Activated naive CD4-positive, alpha-beta T cell treated with anti-CD3 and anti-CD28 coated beads, Interleukin-2, amount 50 U/mL, for 24 hours (primary cell): ENCODE results near the gene NKPD1.
A peak's percentile ranks its signal among the peaks of the same experiment; 100 is the strongest.

Experiments used
- H3K27ac Mint-ChIP-seq: one replicate; pipeline ENCODE4 v1.8.0; 2021; ENCODE audit warnings: mild to moderate bottlenecking, mixed read lengths
- H3K27me3 Mint-ChIP-seq: one replicate; pipeline ENCODE4 v1.8.0; 2021; ENCODE audit warnings: mixed read lengths
- H3K36me3 Mint-ChIP-seq: one replicate; pipeline ENCODE4 v1.8.0; 2021; ENCODE audit warnings: mixed read lengths
- H3K4me1 Mint-ChIP-seq: one replicate; pipeline ENCODE4 v1.8.0; 2021; ENCODE audit warnings: mixed read lengths
- H3K4me3 Mint-ChIP-seq: one replicate; pipeline ENCODE4 v1.8.0; 2021; ENCODE audit warnings: mild to moderate bottlenecking, mixed read lengths
- H3K9me3 Mint-ChIP-seq: one replicate; pipeline ENCODE4 v1.8.0; 2021; ENCODE audit warnings: mixed read lengths

Gene NKPD1

DNA sequence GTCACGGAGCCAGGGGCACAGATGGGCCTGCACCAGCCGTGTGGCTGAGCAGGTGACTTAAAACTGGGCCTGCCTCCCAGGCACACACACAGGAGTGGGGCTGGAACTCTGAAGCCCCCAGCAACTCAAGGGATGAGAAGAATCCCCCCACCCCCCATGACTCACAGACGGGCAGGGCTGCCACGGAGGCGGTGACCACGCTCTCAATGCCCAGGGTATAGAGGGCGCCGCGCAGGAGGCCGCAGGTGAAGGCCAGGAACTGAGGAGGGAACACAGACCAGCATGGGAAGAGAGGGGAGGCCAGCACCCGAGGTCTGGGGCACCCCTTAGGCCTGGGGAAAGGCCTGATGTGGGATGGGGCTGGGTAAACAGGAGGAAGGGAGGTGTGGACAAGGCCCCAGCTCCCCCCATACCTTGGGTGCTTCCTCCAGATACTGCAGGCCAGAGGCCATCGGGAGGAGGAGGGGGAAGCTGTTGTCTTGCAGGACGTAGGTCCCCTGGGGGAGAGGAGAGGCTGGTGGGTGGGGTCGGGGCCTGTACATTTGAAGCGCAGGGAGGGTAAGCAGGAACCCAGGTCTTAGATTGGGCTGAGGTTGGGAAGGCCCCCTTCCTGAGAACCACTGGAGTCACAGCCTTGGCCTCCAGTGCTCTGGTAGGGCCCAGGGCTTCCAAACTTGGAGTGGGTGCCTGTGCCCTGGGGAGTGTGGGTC is 3.1 kb upstream of the NKPD1 start:
- no peaks in the 10 kb centered on the region for H3K27me3 Mint-ChIP-seq
- H3K36me3 Mint-ChIP-seq = no peaks in the 10 kb centered on the region
- peaks cover 33% of the 10 kb centered on the region for H3K4me1 Mint-ChIP-seq
- H3K4me3 Mint-ChIP-seq = no peak overlapping the region
- no peaks in the 10 kb centered on the region for H3K9me3 Mint-ChIP-seq
- no peak overlapping the region for H3K27ac Mint-ChIP-seq

DNA sequence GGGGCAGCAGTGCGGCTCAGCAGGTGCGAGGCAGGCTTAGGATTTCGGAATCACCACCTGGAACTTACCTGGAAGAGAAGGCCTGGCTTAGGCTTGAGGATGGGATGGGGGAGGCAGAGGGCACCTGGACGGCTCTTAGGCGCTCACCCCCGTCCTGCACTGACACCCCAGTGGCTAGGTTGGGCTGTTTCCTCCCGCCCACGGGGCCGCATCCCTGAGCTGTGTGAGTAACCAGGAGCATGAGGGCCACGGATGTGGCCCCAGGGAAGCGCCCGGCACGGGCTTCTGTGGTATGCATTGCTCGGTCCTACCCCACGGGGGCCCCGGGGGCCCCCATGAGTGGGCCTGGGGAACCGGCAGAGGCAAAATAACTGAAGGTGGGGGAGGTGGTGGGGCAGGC is 2.4 kb upstream of the NKPD1 start:
- no peaks in the 10 kb centered on the region for H3K27me3 Mint-ChIP-seq
- H3K27ac Mint-ChIP-seq = no peak overlapping the region
- H3K4me3 Mint-ChIP-seq = no peak overlapping the region
- no peaks in the 10 kb centered on the region for H3K36me3 Mint-ChIP-seq
- peaks cover 31% of the 10 kb centered on the region for H3K4me1 Mint-ChIP-seq
- no peaks in the 10 kb centered on the region for H3K9me3 Mint-ChIP-seq

DNA sequence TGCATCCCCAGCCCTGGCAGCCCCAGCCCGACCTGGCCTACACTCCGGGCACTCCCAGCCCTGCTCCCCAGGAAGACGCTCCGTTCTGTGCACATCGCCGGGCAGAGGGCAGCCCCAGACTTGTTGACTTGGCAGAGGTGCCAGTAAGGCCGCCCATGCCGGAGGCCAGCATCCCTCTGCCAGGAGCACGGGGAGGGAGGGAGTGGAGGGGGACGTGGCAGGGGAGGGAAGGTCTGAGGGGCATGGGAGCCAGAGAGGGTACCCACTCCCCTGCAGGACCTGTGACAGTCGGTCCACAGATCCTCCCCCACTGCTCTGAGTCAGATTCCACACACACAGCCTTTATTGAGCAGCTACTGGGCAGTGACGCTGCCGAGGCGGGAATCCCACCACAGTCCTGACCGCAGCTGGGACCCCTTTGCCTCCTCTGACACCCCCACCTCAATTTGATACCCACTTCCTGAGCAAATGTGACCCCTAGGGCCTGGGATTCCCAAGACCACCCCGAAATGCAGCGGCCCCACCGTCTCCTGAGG is 1.9 kb upstream of the NKPD1 start:
- H3K4me3 Mint-ChIP-seq = no peak overlapping the region
- H3K4me1 Mint-ChIP-seq = peaks cover 31% of the 10 kb centered on the region
- H3K27me3 Mint-ChIP-seq = no peaks in the 10 kb centered on the region
- H3K27ac Mint-ChIP-seq = no peak overlapping the region
- H3K9me3 Mint-ChIP-seq = no peaks in the 10 kb centered on the region
- no peaks in the 10 kb centered on the region for H3K36me3 Mint-ChIP-seq

DNA sequence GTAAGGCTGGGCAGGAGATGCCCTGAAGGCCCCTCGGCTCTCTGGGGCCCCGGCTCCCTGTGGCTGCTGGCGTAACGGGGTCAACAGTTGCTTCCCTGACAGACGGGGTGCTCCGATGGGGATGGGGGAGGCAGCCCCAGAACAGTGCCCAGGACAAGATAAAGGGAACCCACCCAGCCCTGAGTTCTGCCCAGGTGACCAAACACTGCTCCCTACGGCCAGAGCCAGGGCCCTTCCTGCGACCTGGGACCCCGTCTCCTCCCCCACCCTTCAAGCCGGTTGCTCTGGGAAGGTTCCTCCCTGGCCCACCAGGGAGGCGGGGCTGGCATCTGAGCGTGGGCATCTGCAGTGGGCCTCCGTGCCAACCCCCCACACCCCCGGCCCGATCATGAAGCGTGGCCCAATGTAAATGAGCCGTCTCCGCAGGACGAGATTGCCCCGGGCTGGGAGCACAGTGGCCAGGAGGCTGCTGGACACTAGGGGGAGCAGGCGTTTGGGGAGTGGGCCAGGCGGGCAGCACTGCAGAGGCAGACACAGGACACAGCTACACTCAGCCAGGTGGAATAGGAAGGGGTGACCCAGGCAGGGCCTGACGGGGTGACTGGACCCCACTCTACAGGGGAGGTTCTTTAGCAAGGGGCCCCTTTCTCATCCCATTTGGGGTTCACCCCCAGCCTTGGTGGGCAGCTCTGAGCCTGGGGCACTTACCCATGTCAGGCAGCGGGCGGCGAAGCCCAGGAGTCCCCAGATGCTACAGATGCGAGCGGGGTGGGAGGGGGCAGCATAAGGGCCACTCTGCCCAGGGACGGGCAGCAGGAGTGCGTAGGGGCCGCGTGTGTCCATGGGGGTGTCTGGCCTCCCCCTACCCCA is 1.2 kb upstream of the NKPD1 start:
- Mint-ChIP-seq H3K4me3 (no peak overlapping the region), H3K9me3 (no peaks in the 10 kb centered on the region), H3K36me3 (no peaks in the 10 kb centered on the region), H3K4me1 (peaks cover 27% of the 10 kb centered on the region), H3K27me3 (peaks cover 3% of the 10 kb centered on the region), H3K27ac (no peak overlapping the region)

DNA sequence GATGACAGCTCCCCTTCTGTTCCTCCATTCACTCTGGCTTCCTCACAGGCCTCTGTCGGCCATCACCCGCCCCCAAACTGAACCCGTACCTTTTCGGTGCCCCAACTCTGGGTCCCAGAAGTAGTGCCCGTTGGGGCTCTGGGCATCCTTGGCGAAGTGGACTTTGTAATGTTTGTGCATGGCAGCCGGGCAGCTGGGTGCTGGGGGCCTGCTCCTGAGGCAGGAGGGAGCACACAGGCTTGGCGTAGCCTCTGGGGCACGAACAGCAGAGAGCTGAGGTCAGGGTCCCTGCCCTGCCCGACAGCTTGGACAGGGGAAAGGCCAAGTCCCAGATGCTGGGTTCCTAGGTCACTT is 834 bp downstream of the NKPD1 start:
- Mint-ChIP-seq H3K36me3 (no peaks in the 10 kb centered on the region), H3K27me3 (peaks cover 6% of the 10 kb centered on the region), H3K4me1 (peaks cover 20% of the 10 kb centered on the region), H3K4me3 (no peak overlapping the region), H3K9me3 (no peaks in the 10 kb centered on the region), H3K27ac (no peak overlapping the region)

DNA sequence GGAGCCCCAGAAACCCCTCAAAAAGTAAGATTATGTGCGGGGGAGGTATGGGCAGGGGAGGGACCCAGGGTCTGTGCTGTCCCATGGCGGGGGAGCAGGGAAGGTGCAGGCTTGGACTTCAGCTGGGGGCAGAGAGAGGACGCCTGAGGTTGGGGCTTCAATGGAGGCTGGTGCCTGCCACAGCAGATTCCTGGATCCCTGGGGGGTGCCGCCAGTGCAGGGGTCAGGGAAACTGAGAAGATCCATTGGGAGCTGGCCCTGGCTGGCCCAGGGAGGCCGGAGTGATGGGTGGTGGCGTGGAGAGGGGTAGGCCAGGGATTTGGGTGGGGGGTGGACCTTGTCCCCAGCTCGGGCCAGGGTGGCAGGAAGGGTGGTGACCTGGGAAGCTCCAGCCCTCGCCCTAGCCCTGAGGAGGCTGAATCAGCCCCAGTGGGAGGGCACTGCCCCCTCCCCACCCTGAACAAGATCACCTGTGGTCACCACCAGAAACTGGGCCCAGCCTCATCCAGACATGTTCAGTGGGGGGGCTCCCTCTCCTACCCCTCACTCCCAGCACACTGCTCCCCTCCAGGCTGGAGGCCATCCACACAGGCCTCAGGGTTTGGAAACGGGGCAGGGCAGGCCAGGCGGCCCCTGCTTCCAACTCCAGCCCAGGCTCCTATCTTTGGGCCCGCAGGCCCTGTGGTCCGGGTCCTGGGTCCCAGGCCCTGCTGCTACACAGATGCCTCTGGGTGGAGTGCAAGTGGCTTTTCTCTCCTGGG is 1.4 kb downstream of the NKPD1 start:
- Mint-ChIP-seq H3K4me1 (peaks cover 16% of the 10 kb centered on the region), H3K27ac (no peak overlapping the region), H3K36me3 (no peaks in the 10 kb centered on the region), H3K9me3 (no peaks in the 10 kb centered on the region), H3K4me3 (no peak overlapping the region), H3K27me3 (peaks cover 6% of the 10 kb centered on the region)

DNA sequence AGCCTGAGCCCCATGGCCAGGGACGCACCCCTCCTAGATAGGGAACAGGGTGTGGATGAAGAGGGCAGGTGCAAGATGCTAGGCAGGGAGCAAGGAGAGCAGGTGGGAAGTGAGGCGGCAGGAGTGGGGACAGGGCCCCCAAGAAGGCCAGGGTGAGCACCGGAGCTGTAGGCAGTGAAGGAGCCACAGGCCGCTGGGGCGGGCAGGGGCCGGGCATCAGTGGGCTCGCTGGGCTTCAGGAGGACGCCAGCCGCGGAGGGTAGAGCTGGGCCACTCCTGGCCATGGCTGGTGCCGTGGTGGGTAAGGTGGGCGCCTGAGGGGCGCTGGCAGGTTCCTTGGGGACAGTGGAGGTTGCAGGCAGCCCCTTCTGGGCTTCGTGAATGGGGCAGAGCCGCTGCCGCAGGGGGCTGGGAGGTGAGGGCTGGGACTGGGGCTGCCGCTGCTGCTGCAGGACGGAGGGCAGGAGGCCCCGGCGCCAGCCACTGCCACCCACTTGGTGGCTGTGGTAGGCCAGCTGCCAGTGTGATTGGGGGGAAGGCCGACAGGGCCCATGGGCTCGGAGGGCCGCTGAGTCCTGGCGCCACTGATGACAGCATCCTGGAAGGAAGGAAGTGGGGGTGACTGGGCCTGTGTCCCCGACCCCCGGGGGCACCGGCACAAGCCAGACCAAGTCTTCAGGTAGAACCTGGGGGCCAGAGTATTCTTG is 2.1 kb downstream of the NKPD1 start:
- Mint-ChIP-seq H3K9me3 (no peaks in the 10 kb centered on the region), H3K4me1 (peaks cover 15% of the 10 kb centered on the region), H3K27ac (no peak overlapping the region), H3K36me3 (no peaks in the 10 kb centered on the region), H3K27me3 (peaks cover 8% of the 10 kb centered on the region), H3K4me3 (no peak overlapping the region)

DNA sequence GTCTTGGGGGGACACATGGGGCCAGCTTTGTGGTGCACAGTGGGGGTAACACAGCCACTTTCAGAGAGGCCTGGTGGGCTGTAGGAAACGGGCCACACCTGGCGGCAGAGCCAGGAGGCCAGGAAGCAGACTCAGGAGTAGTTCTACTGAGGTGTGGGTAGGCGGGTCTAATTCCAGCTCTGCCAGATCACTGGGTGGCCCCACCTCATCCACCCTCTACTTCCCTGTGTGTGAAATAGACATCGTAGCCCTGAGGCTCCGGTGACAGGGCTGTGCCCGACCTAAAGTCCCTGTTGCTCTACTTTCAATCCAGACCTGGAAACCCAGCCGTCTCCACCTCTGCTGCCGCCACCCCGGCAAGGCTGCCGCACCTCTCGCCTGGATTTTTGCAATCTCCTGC is 4.0 kb downstream of the NKPD1 start:
- Mint-ChIP-seq H3K4me1 (peaks cover 18% of the 10 kb centered on the region), H3K27me3 (peaks cover 11% of the 10 kb centered on the region), H3K36me3 (peaks cover 2% of the 10 kb centered on the region), H3K27ac (no peak overlapping the region), H3K4me3 (no peak overlapping the region), H3K9me3 (no peaks in the 10 kb centered on the region)

DNA sequence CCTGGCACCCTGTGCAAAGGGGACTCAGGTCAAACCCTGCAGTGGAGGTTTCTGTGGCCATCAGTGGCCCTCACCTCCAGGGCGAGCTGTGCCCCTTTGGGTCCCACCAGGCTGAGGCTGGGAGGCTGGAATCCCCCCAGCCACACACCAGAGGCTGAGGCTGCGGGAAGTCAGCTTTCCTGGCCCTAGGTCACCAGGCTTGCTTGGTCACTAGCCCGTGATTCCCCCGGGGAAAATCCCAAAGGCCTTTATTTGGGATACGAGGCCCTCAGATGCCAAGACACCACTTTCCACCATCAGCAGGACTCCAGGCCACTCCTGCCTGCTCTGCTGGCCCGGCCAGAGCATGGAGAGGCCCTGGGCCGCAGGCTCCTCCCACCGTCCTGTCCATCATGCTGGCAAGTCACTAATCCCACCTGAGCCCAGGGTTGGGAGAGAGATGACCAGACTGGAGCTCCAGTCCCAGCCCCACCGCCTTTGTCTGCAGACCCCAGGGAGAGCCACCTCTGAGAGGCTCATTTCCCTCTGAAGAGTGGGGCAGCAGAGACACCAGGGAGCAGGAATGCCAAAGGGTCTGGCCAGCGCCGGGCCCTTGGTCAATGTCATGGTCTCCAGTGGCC is 4.7 kb downstream of the NKPD1 start:
- Mint-ChIP-seq H3K4me3 (no peak overlapping the region), H3K36me3 (peaks cover 2% of the 10 kb centered on the region), H3K4me1 (peaks cover 24% of the 10 kb centered on the region), H3K27me3 (peaks cover 11% of the 10 kb centered on the region), H3K9me3 (no peaks in the 10 kb centered on the region), H3K27ac (no peak overlapping the region)

DNA sequence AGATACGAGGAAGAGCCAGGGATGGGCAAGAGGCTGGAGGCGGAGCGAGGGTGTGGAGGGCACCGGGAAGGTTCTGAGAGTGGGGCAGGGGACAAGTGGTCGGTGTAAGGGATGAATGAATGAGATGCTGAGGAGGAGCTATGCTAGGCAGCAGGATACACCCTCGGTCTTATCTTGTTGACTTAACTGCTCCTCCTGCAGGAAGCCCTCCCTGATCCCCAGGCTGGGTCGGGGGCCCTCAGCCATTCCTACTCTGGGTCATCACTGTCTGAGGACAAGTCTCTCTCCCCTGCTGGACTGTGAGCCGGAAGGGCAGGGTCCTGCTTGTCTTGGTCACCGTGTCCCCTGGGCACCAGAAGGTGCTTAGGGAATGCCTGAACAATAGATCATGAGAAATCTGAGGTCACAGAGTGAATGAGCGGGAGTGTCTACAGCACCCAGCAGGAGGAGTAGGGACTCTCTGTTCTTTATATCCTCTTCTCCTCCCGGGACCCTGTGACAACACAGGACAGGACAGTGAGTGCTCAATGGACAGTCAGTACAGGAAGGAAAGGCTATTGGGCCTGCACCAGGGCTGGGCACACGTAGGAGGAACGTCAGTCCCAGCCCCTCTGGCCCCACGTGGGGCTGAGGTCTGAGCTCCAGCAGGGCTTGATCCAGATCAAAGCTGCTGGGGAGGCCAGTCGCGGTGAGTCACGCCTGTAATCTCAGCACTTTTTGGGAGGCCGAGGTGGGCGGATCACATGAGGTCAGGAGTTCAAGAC is 6.5 kb downstream of the NKPD1 start:
- Mint-ChIP-seq H3K36me3 (peaks cover 2% of the 10 kb centered on the region), H3K4me1 (peaks cover 24% of the 10 kb centered on the region), H3K4me3 (peak overlapping the region; percentile 70), H3K9me3 (no peaks in the 10 kb centered on the region), H3K27ac (peak overlapping the region; percentile 23), H3K27me3 (peaks cover 11% of the 10 kb centered on the region)

DNA sequence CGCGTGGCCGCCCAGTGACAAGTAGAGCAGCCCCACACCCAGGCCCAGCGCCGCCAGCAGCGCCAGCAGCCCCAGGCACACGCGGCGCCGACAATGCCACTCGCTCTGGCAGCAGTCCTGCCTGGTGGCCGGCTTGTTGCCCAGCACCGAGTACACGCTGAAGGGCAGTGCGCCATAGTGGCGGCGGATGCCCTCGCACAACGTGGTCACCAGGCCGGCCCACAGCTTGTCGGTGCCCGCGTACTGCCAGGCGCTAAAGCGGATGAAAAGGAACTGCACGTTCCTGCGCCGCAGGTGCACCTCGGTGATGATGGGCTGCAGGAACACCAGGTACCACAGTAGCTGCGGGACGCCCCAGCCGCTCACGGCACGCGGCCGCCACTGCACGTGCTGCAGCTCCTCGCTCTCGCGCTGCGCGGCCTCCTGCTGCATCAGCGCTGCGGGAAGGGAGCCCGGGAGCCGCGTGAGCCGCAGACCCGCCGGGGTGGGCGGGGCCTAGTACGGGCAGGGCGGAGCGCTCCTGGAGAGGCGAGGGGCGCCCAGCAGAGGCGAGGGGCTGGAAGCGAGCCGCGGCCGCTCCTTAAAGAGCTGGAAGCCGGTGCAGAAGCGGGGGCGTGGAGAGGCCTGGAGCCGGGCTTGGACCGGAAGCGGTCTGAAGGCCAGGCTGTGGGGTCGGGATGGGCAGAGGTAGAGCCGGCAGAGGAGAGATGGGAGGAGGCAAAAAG is 7.3 kb downstream of the NKPD1 start:
- Mint-ChIP-seq H3K27me3 (peaks cover 11% of the 10 kb centered on the region), H3K9me3 (no peaks in the 10 kb centered on the region), H3K27ac (peak overlapping the region; percentile 23), H3K4me3 (peak overlapping the region; percentile 81), H3K4me1 (peaks cover 27% of the 10 kb centered on the region), H3K36me3 (peaks cover 2% of the 10 kb centered on the region)

DNA sequence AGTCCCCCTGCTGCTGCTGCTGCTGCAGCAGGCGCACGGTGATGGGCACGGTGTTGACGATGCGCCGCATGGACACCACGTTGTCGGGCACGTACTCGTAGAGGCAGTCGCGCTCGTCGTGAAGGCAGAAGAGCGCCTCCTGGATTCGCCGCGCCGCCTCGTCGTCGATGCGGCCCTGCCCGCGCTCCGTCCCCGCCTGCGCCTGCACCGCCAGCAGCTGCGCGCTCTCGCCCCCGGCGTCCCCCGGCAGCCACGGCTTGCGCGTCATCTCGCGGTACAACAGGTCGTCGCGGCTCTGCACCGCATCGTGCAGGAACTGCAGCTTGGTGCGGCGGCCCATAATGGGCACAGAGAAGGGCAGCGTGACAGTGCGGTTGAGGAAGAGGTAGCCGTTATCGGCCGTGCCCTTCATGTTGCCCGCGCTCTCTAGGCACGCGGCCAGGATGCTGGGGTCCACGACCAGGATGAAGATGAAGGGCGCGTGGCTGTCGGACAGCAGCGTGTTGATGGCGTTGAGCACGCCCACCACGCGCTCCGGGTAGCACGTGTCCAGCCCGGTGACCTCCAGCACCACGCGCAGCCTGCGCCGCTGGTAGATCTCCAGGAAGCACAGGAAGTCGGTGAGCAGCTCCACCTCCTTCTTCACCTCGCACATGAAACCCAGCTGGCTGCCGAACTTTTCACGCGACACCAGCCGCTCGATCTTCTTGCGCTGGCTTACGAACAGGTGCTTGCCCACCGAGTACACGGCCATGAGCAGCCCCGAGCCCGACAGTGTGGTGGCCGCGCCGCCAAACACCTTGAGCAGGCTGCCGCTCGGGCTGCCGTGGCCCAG is 8.1 kb downstream of the NKPD1 start:
- H3K36me3 Mint-ChIP-seq = peaks cover 2% of the 10 kb centered on the region
- peaks cover 11% of the 10 kb centered on the region for H3K27me3 Mint-ChIP-seq
- H3K9me3 Mint-ChIP-seq = no peaks in the 10 kb centered on the region
- H3K4me1 Mint-ChIP-seq = peaks cover 27% of the 10 kb centered on the region
- H3K27ac Mint-ChIP-seq = peak overlapping the region; percentile 74
- peak overlapping the region; percentile 81 for H3K4me3 Mint-ChIP-seq

DNA sequence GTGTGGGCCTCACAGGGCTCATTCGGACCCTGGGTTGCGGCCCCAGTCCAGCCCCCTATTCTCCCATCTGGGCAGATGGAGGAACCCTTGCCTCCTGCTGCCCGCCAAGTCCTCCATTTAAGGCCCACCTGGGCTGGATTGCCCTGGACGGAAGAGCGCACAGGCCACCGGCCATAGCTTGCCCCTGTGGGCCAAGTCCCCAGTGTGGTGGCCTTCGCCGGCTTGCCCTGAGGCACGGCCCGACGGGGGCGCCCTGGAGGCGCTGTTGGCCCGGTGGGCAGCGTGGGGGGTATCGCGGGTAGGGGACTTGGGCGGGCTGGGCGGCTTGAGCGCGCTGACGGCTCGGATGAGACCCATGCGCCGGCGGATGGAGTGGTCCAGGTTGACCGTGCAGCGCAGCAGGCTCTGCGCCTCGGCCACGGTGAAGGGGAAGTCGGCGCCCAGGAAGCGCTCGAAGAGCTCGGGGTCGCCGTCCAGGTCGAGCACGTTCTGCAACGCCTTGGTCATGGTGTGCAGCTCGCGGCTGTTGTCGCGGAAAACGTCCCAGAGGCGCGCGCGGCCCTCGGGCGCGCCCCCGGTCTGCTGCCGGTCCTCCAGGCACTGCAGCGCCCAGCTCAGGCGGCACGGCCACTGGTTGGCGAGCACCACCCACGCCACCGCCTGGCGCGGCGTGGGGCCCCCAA is 8.8 kb downstream of the NKPD1 start:
- H3K9me3 Mint-ChIP-seq = no peaks in the 10 kb centered on the region
- H3K4me1 Mint-ChIP-seq = peaks cover 27% of the 10 kb centered on the region
- no peak overlapping the region for H3K27ac Mint-ChIP-seq
- peaks cover 2% of the 10 kb centered on the region for H3K36me3 Mint-ChIP-seq
- H3K27me3 Mint-ChIP-seq = peaks cover 8% of the 10 kb centered on the region
- H3K4me3 Mint-ChIP-seq = peak overlapping the region; percentile 55
